Body of pancreas (tissue), 4 donors: ENCODE data around the gene SLCO3A1.

Experiments
- CTCF ChIP-seq, 7 experiments: fragments of 450-650 bp in 4 of 7; fragments of 200-600 bp in 3 of 7; sonication (generic) in 3 of 7; IDR thresholded peaks; one replicate each; pipeline ENCODE4 v1.5.1; 2016 to 2019; ENCODE audit warnings: antibody characterized with exemption in 7 of 7
- POLR2A ChIP-seq, 3 donors: fragments of 450-650 bp; IDR thresholded peaks; one replicate each; pipeline ENCODE4 v1.6.1; 2016; ENCODE audit warnings: antibody characterized with exemption in 3 of 3, mild to moderate bottlenecking in 2 of 3

GRCh38 chr15:91887921-91888373, 34.4 kb downstream of the SLCO3A1 start:
- TF ChIP-seq CTCF (IDR thresholded peaks at IDR 0.05) (no peak), POLR2A (IDR thresholded peaks at IDR 0.05) (no peak)
